HEK293 (cell line): ENCODE results near the gene MLNR.

ENCODE experiments used
- CTCF ChIP-seq: fragments of 450-650 bp; formaldehyde crosslinking; IDR thresholded peaks from 2 replicates; pipeline ENCODE4 v1.5.1; 2016; ENCODE audit warnings: missing biosample characterization, missing genetic modification characterization
- GLI2 ChIP-seq: fragments of 450-650 bp; formaldehyde crosslinking; IDR thresholded peaks from 2 replicates; pipeline ENCODE4; 2017; ENCODE audit warnings: missing biosample characterization, missing genetic modification characterization, low read depth, borderline replicate concordance
- HIC1 ChIP-seq: fragments of 450-650 bp; formaldehyde crosslinking; IDR thresholded peaks from 2 replicates; pipeline ENCODE4 v1.5.1; 2016; ENCODE audit warnings: missing biosample characterization, missing genetic modification characterization
- INSM2 ChIP-seq: fragments of 450-650 bp; formaldehyde crosslinking; IDR thresholded peaks from 2 replicates; pipeline ENCODE4 v1.5.1; 2016; ENCODE audit warnings: missing biosample characterization, missing genetic modification characterization
- PRDM10 ChIP-seq: fragments of 450-650 bp; formaldehyde crosslinking; IDR thresholded peaks from 2 replicates; pipeline ENCODE4 v1.5.1; 2016; ENCODE audit warnings: missing biosample characterization, missing genetic modification characterization
- REPIN1 ChIP-seq: fragments of 450-650 bp; formaldehyde crosslinking; IDR thresholded peaks from 2 replicates; pipeline ENCODE4 v1.5.1; 2017; ENCODE audit warnings: missing biosample characterization, missing genetic modification characterization, low read depth
- ZBTB10 ChIP-seq: fragments of 450-650 bp; formaldehyde crosslinking; IDR thresholded peaks from 2 replicates; pipeline ENCODE4 v1.5.1; 2016; ENCODE audit warnings: missing biosample characterization, missing genetic modification characterization
- ZNF292 ChIP-seq: fragments of 450-650 bp; formaldehyde crosslinking; IDR thresholded peaks from 2 replicates; pipeline ENCODE4 v1.5.1; 2016; ENCODE audit warnings: low read depth, missing biosample characterization, missing genetic modification characterization, borderline replicate concordance
- ZNF518A ChIP-seq: fragments of 450-650 bp; formaldehyde crosslinking; conservative IDR thresholded peaks from 2 replicates; pipeline ENCODE4 v1.5.1; 2016; ENCODE audit warnings: low read depth, missing biosample characterization, missing genetic modification characterization
- ZNF580 ChIP-seq: fragments of 450-650 bp; formaldehyde crosslinking; IDR thresholded peaks from 2 replicates; pipeline ENCODE4 v1.5.1; 2016; ENCODE audit warnings: missing biosample characterization, missing genetic modification characterization
- ZNF585B ChIP-seq: fragments of 450-650 bp; formaldehyde crosslinking; IDR thresholded peaks from 2 replicates; pipeline ENCODE4 v1.5.1; 2016; ENCODE audit warnings: missing biosample characterization, missing genetic modification characterization
- ZNF596 ChIP-seq: fragments of 450-650 bp; IDR thresholded peaks from 2 replicates; pipeline ENCODE4 v1.5.0; 2018; ENCODE audit warnings: missing biosample characterization, mild to moderate bottlenecking, missing genetic modification characterization, moderate library complexity
- ZNF645 ChIP-seq: fragments of 450-650 bp; formaldehyde crosslinking; IDR thresholded peaks from 2 replicates; pipeline ENCODE4; 2016; ENCODE audit warnings: missing biosample characterization, missing genetic modification characterization
- ZNF792 ChIP-seq: fragments of 450-650 bp; formaldehyde crosslinking; IDR thresholded peaks from 2 replicates; pipeline ENCODE4 v1.5.1; 2016; ENCODE audit warnings: missing biosample characterization, missing genetic modification characterization
- ZSCAN30 ChIP-seq: fragments of 450-650 bp; IDR thresholded peaks from 2 replicates; pipeline ENCODE4 v1.5.1; 2018; ENCODE audit warnings: missing biosample characterization, mild to moderate bottlenecking, missing genetic modification characterization, moderate library complexity

MLNR gene

GRCh38 chr13:49247643-49248621 is 27.8 kb downstream of the MLNR start, which contains the start of gene CDADC1 (continued):
- TF ChIP-seq HIC1 (tag by site-specific recombination): no peak
- no peak for TF ChIP-seq INSM2 (tag by site-specific recombination)
- no peak for TF ChIP-seq ZNF596 (tag by site-specific recombination)
- TF ChIP-seq CTCF: peak; percentile 58; the same call in 1 of the 2 replicates
- peak; percentile 95 for TF ChIP-seq ZBTB10 (tag by site-specific recombination)
- TF ChIP-seq PRDM10: peak; percentile 96
- no peak for TF ChIP-seq ZNF518A (tag by site-specific recombination)
- no peak for TF ChIP-seq GLI2 (tag by site-specific recombination)
- no peak for TF ChIP-seq REPIN1 (tag by site-specific recombination)
- no peak for TF ChIP-seq ZNF580 (tag by site-specific recombination)
- TF ChIP-seq ZNF792 (tag by site-specific recombination): no peak
- TF ChIP-seq ZNF585B (tag by site-specific recombination): no peak
- TF ChIP-seq ZNF292 (tag by site-specific recombination): no peak
- no peak for TF ChIP-seq ZNF645 (tag by site-specific recombination)
- peak; percentile 38; the same call in 1 of the 2 replicates for TF ChIP-seq ZSCAN30 (tag by site-specific recombination)
